ENCODE results near the gene ZNF593OS.
A peak's percentile ranks its signal among the peaks of the same experiment; 100 is the strongest.

The ZNF593OS gene

DNA sequence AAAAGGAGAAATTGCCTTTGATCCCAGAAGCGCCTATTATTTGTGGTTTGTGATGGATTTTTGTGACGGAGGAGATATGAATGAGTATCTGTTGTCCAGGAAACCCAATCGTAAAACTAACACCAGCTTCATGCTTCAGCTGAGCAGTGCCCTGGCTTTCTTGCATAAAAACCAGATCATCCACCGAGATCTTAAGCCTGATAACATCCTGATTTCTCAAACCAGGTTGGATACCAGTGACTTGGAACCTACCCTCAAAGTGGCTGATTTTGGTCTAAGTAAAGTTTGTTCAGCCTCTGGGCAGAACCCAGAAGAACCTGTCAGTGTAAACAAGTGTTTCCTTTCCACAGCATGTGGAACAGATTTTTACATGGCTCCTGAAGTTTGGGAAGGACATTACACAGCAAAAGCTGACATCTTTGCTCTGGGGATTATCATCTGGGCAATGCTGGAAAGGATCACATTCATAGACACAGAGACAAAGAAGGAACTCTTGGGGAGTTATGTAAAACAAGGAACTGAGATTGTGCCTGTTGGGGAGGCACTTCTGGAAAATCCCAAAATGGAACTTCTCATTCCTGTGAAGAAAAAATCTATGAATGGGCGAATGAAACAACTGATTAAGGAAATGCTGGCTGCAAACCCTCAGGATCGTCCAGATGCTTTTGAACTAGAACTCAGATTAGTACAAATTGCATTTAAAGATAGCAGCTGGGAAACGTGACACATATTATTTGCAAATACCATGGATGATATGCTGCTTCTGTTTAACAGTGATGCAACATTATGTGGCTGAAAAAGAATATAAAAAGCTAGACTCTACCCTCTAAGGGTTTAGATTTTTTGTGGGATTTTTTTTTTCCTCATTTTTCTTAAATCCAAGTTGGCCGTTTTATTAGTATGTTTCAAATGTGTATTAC, 49.5 kb downstream of the ZNF593OS start:
- ATAC-seq (ENCODE audit: insufficient read depth, low read depth) (no peak), DNase-seq (peak; percentile 0)
- Histone ChIP-seq H3K4me3 (ENCODE audit: low read depth in 1 of 2, low read length in 2 of 2) (no peak overlapping the region), H4K20me1 (ENCODE audit: insufficient read depth, low read length) (no peaks in the 10 kb centered on the region), H3K9ac (ENCODE audit: low read depth, low read length) (no peak overlapping the region), H3K27ac (ENCODE audit: low read length) (peak overlapping the region; percentile 41; the same call in 1 of the 2 replicates), H3K27me3 (ENCODE audit: insufficient read depth, low read length, poor library complexity) (no peaks in the 10 kb centered on the region), H3K79me2 (ENCODE audit: insufficient read depth, low read length) (peaks cover 64% of the 10 kb centered on the region), H3K4me2 (ENCODE audit: insufficient read depth, low read length) (no peak overlapping the region), H3K9me3 (ENCODE audit: insufficient read depth, low read length, severe bottlenecking) (no peaks in the 10 kb centered on the region), H2AFZ (ENCODE audit: low read depth, low read length) (no peak overlapping the region), H3K36me3 (ENCODE audit: insufficient read depth, low read length) (peaks cover 58% of the 10 kb centered on the region), H3K4me1 (ENCODE audit: insufficient read depth, low read length) (peaks cover 40% of the 10 kb centered on the region)
- TF ChIP-seq EZH2 (IDR thresholded peaks at IDR 0.05; ENCODE audit: borderline replicate concordance, low read depth, low read length, severe bottlenecking) (no peak), CTCF (IDR thresholded peaks at IDR 0.05; ENCODE audit: borderline replicate concordance, extremely low read depth, low read length, poor library complexity, severe bottlenecking) (no peak)

GRCh38 chr1:26119892-26120608, 51.6 kb downstream of the ZNF593OS start:
- DNase-seq (no peak), ATAC-seq (ENCODE audit: insufficient read depth, low read depth) (no peak)
- H3K36me3 ChIP-seq (ENCODE audit: insufficient read depth, low read length): peaks cover 71% of the 10 kb centered on the region
- no peaks in the 10 kb centered on the region for H4K20me1 ChIP-seq (ENCODE audit: insufficient read depth, low read length)
- H3K4me3 ChIP-seq (ENCODE audit: low read depth in 1 of 2, low read length in 2 of 2): no peak overlapping the region
- peaks cover 70% of the 10 kb centered on the region for H3K79me2 ChIP-seq (ENCODE audit: insufficient read depth, low read length)
- no peak overlapping the region for H3K9ac ChIP-seq (ENCODE audit: low read depth, low read length)
- no peak overlapping the region for H3K4me2 ChIP-seq (ENCODE audit: insufficient read depth, low read length)
- H3K27ac ChIP-seq (ENCODE audit: low read length): no peak overlapping the region
- no peaks in the 10 kb centered on the region for H3K27me3 ChIP-seq (ENCODE audit: insufficient read depth, low read length, poor library complexity)
- H3K4me1 ChIP-seq (ENCODE audit: insufficient read depth, low read length): peaks cover 20% of the 10 kb centered on the region
- H3K9me3 ChIP-seq (ENCODE audit: insufficient read depth, low read length, severe bottlenecking): no peaks in the 10 kb centered on the region
- TF ChIP-seq EZH2 (IDR thresholded peaks at IDR 0.05; ENCODE audit: borderline replicate concordance, low read depth, low read length, severe bottlenecking): no peak
- no peak for TF ChIP-seq CTCF (IDR thresholded peaks at IDR 0.05; ENCODE audit: borderline replicate concordance, extremely low read depth, low read length, poor library complexity, severe bottlenecking)
- H2AFZ ChIP-seq (ENCODE audit: low read depth, low read length): no peak overlapping the region

Measured in DND-41 (cell line).